SU-DHL-6 (cell line): ENCODE measurements around the gene COL20A1.

Source experiments
- H2AFZ ChIP-seq: fragments of 200-600 bp; sonication (generic); 2 replicates; pipeline ENCODE4 v1.6.1; 2014; ENCODE audit warnings: low read depth, mild to moderate bottlenecking, moderate library complexity, mixed read lengths, antibody characterized with exemption, low read length; ENCODE audit not compliant: severe bottlenecking
- H3F3A ChIP-seq: fragments of 200-600 bp; shearing (Covaris generic); 2 replicates; pipeline ENCODE4 v1.6.0; 2016; ENCODE audit warnings: antibody characterized with exemption, mild to moderate bottlenecking; ENCODE audit not compliant: insufficient read depth
- H3K27ac ChIP-seq: fragments of 200-600 bp; sonication (generic); 2 replicates; pipeline ENCODE4 v1.5.1; 2016; ENCODE audit warnings: low read depth, mild to moderate bottlenecking, low read length, moderate library complexity, mixed read lengths
- H3K27me3 ChIP-seq: fragments of 200-600 bp; sonication (generic), shearing (Covaris generic); 2 replicates; pipeline ENCODE4 v1.6.0; 2014; ENCODE audit warnings: mild to moderate bottlenecking, low read length
- H3K36me3 ChIP-seq: fragments of 200-600 bp; sonication (generic); 2 replicates; pipeline ENCODE4 v1.6.1; 2014; ENCODE audit warnings: mild to moderate bottlenecking, low read length, mixed read lengths
- H3K4me2 ChIP-seq: fragments of 300-600, 200-600 bp; shearing (Covaris generic), sonication (generic); 2 replicates; pipeline ENCODE4 v1.6.0; 2014; ENCODE audit warnings: low read length, low read depth, mild to moderate bottlenecking; ENCODE audit not compliant: poor library complexity, severe bottlenecking
- H3K4me3 ChIP-seq: fragments of 200-600 bp; sonication (generic); 2 replicates; pipeline ENCODE4 v1.5.1; 2014; ENCODE audit warnings: antibody characterized with exemption, low read length, mild to moderate bottlenecking, mixed read lengths; ENCODE audit not compliant: insufficient read depth, poor library complexity, severe bottlenecking
- H3K79me2 ChIP-seq: fragments of 200-600 bp; sonication (generic); 2 replicates; pipeline ENCODE4 v1.6.1; 2014; ENCODE audit warnings: mild to moderate bottlenecking, low read length, moderate library complexity; ENCODE audit not compliant: insufficient read depth
- H3K9ac ChIP-seq: fragments of 200-600 bp; sonication (generic); 2 replicates; pipeline ENCODE4 v1.7.0; 2014; ENCODE audit warnings: mild to moderate bottlenecking, low read length
- H3K9me2 ChIP-seq: fragments of 200-600 bp; sonication (generic); replicated peaks from 2 replicates; pipeline ENCODE4 v1.6.1; 2014; ENCODE audit warnings: low read length; ENCODE audit not compliant: insufficient read depth
- H3K9me3 ChIP-seq: fragments of 200-600 bp; sonication (generic); 2 replicates; pipeline ENCODE4 v1.6.1; 2014; ENCODE audit warnings: low read length, mixed read lengths; ENCODE audit not compliant: insufficient read depth
- H4K20me1 ChIP-seq: fragments of 200-600 bp; sonication (generic); 2 replicates; pipeline ENCODE4 v1.6.1; 2014; ENCODE audit warnings: low read depth, mild to moderate bottlenecking, antibody characterized with exemption, low read length, moderate library complexity, mixed read lengths
- EZH2phosphoT487 ChIP-seq: fragments of 200-600 bp; sonication (generic), shearing (Covaris generic); conservative IDR thresholded peaks from 2 replicates; pipeline ENCODE4 v1.6.1; 2018; ENCODE audit warnings: mild to moderate bottlenecking, antibody characterized with exemption, low read length, moderate library complexity, mixed read lengths
- TF ChIP-seq, protein P1 (sequence below): fragments of 200-600 bp; sonication (generic); IDR thresholded peaks from one replicate; pipeline ENCODE4 v1.5.1; 2017; ENCODE audit warnings: antibody characterized with exemption, mild to moderate bottlenecking, low read length, moderate library complexity; ENCODE audit not compliant: insufficient read depth, poor library complexity, severe bottlenecking

The COL20A1 gene

GRCh38 chr20:63267691-63268090, 25.3 kb upstream of the COL20A1 start:
- H3K4me2 ChIP-seq, result no peak overlapping the region
- H2AFZ ChIP-seq, result no peak overlapping the region
- H3K27ac ChIP-seq, result no peak overlapping the region
- no peaks in the 10 kb centered on the region for H3F3A ChIP-seq
- no peaks in the 10 kb centered on the region for H4K20me1 ChIP-seq
- H3K36me3 ChIP-seq, result no peaks in the 10 kb centered on the region
- H3K4me3 ChIP-seq, result no peak overlapping the region
- TF ChIP-seq, protein P1, sequence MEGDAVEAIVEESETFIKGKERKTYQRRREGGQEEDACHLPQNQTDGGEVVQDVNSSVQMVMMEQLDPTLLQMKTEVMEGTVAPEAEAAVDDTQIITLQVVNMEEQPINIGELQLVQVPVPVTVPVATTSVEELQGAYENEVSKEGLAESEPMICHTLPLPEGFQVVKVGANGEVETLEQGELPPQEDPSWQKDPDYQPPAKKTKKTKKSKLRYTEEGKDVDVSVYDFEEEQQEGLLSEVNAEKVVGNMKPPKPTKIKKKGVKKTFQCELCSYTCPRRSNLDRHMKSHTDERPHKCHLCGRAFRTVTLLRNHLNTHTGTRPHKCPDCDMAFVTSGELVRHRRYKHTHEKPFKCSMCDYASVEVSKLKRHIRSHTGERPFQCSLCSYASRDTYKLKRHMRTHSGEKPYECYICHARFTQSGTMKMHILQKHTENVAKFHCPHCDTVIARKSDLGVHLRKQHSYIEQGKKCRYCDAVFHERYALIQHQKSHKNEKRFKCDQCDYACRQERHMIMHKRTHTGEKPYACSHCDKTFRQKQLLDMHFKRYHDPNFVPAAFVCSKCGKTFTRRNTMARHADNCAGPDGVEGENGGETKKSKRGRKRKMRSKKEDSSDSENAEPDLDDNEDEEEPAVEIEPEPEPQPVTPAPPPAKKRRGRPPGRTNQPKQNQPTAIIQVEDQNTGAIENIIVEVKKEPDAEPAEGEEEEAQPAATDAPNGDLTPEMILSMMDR, result no peak
- no peak for TF ChIP-seq EZH2phosphoT487
- H3K79me2 ChIP-seq, result peaks cover under 1% of the 10 kb centered on the region; the same call in 1 of the 2 replicates
- H3K9me2 ChIP-seq, result no peaks in the 10 kb centered on the region
- no peaks in the 10 kb centered on the region for H3K9me3 ChIP-seq
- no peak overlapping the region for H3K9ac ChIP-seq
- no peaks in the 10 kb centered on the region for H3K27me3 ChIP-seq

DNA sequence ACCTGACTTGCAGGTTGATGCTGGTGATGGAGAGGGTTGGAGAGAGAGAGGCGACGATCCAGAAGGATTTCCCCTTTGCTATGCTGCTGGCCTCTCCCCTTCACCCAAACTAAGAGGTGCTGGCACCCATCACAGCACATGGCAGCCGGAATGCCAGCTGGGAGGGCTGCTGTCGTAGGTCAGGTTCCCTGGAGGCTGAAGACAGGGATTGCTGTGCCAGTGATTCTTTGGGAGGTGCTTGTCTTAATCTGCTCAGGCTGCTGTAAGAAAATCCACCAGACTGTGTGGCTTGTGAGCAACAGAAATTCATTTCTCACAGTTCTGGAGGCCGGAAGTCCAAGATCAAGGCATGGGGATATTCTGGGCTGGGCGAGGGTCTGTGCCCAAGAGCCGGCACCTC, 24.7 kb upstream of the COL20A1 start:
- no peak overlapping the region for H3K9ac ChIP-seq
- no peaks in the 10 kb centered on the region for H3K9me3 ChIP-seq
- no peaks in the 10 kb centered on the region for H3K36me3 ChIP-seq
- no peaks in the 10 kb centered on the region for H3F3A ChIP-seq
- H3K79me2 ChIP-seq, result peaks cover 6% of the 10 kb centered on the region
- no peaks in the 10 kb centered on the region for H3K9me2 ChIP-seq
- H3K27ac ChIP-seq, result no peak overlapping the region
- TF ChIP-seq, protein P1, result no peak
- TF ChIP-seq EZH2phosphoT487, result no peak
- H2AFZ ChIP-seq, result no peak overlapping the region
- H3K4me2 ChIP-seq, result no peak overlapping the region
- no peaks in the 10 kb centered on the region for H3K27me3 ChIP-seq
- no peaks in the 10 kb centered on the region for H4K20me1 ChIP-seq
- H3K4me3 ChIP-seq, result no peak overlapping the region

GRCh38 chr20:63268671-63269439, 24.1 kb upstream of the COL20A1 start:
- Histone ChIP-seq H3K4me2 (no peak overlapping the region), H3F3A (no peaks in the 10 kb centered on the region), H3K36me3 (no peaks in the 10 kb centered on the region), H3K4me3 (no peak overlapping the region), H3K9ac (no peak overlapping the region), H2AFZ (no peak overlapping the region), H3K79me2 (peaks cover 12% of the 10 kb centered on the region), H3K9me2 (no peaks in the 10 kb centered on the region), H3K27me3 (no peaks in the 10 kb centered on the region), H3K27ac (no peak overlapping the region), H4K20me1 (no peaks in the 10 kb centered on the region), H3K9me3 (no peaks in the 10 kb centered on the region)
- no peak for TF ChIP-seq EZH2phosphoT487
- TF ChIP-seq, protein P1, result no peak
